BJ (cell line): ENCODE results near the gene TSPAN33. TPM values are rescaled to one million over a fixed set of nuclear protein-coding genes. Genes with fewer than 3 reads are reported as not detected.

ENCODE experiments used
- CTCF ChIA-PET: fragments of 350-600 bp; formaldehyde crosslinking; extraction: SDS; loops from one replicate; lab custom pipeline; 2021; ENCODE audit warnings: antibody characterized with exemption, inconsistent platforms; lab: Yijun Ruan, JAX
- POLR2A ChIA-PET: fragments of 300-600 bp; sonication (Branson Sonifier 250); formaldehyde crosslinking; extraction: SDS; loops from one replicate; lab custom pipeline; 2021; ENCODE audit warnings: antibody characterized with exemption; lab: Charles Lee
- DNase-seq: peaks from one replicate; pipeline ENCODE4 v3.0.0-alpha.2; 2011; ENCODE audit warnings: low read depth
- H3K27me3 ChIP-seq: 2 replicates; pipeline ENCODE4 v1.6.0; 2011; ENCODE audit warnings: low read length; ENCODE audit not compliant: control insufficient read depth, insufficient read depth
- H3K36me3 ChIP-seq: 2 replicates; pipeline ENCODE4 v1.5.1; 2011; ENCODE audit warnings: low read length; ENCODE audit not compliant: control insufficient read depth, insufficient read depth
- H3K4me3 ChIP-seq: 2 replicates; pipeline ENCODE4 v1.5.1; 2011; ENCODE audit warnings: low read depth, mild to moderate bottlenecking, control low read depth, low read length
- CTCF ChIP-seq: IDR thresholded peaks from 2 replicates; pipeline ENCODE4 v1.5.1; 2011; ENCODE audit warnings: low read depth, mild to moderate bottlenecking, control low read depth, inconsistent platforms, low read length, moderate library complexity; ENCODE audit not compliant: insufficient read depth
- polyA plus RNA-seq: library from polyadenylated mRNA; depleted of rRNA; stranded (reverse); fragments of >200 nt; gene quantifications from 2 replicates; pipeline ENCODE4 v1.2.3, GENCODE V29; 2011

Gene TSPAN33
- polyA plus RNA-seq, 1 experiment: 0.29 TPM

- Histone ChIP-seq H3K4me3 (no peak overlapping the region), H3K27me3 (peaks cover 4% of the 10 kb centered on the region), H3K36me3 (no peaks in the 10 kb centered on the region)
- TF ChIP-seq CTCF: no peak
- ChIA-PET POLR2A (interaction anchor here (0.6 kb wide), 1 partner anchor 185 kb away, joined by 4 read pairs; no protein-coding TSS in a partner anchor), CTCF (interaction anchor here (1.0 to 11.3 kb wide), 4 partner anchors 10 to 108 kb away, joined by 3 to 186 read pairs (median 4); no protein-coding TSS in a partner anchor)
- no peak for DNase-seq
Observed at GRCh38 chr7:129160161-129160905, 15.8 kb downstream of the TSPAN33 start.

GRCh38 chr7:129161524-129162225 is 17.2 kb downstream of the TSPAN33 start:
- Histone ChIP-seq H3K27me3 (peaks cover 5% of the 10 kb centered on the region), H3K4me3 (no peak overlapping the region), H3K36me3 (no peaks in the 10 kb centered on the region)
- POLR2A ChIA-PET: no interaction called here
- TF ChIP-seq CTCF: no peak
- DNase-seq: no peak
- CTCF ChIA-PET: interaction anchor here (11.3 kb wide), 1 partner anchor 50 kb away, joined by 186 read pairs; no protein-coding TSS in a partner anchor

- peaks cover 8% of the 10 kb centered on the region for H3K27me3 ChIP-seq
- POLR2A ChIA-PET: no interaction called here
Observed at GRCh38 chr7:129162732-129163131, 18.2 kb downstream of the TSPAN33 start.

DNA sequence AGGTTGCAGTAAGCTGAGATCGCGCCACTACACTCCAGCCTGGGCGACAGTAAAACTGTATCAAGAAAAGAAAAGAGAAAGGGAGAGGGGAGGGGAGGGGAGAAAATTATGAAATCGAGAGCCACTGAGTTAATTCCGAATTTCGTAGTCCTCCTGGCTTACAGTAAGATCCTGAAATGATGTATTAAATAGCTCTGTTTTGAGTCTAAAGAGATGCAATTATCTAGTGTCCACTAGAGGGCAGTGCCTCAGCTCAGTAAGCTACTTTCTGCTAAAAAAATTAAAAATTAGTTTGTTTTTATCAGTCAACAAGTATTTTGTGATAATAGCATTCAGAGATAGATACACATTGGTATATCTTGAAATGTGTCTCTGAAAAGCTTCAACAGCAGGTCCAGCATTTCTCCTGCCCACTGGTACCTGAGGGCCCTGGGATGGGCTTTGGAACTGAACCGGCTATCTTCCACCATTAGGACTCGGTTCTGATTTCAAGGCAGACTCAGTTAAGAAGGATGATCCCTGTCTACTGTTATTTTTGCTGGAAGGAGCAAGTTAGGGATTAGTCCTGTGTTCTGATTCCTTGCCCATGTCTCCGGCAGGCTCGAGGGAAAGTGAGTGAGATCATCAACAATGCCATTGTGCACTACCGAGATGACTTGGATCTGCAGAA is 19.5 kb downstream of the TSPAN33 start:
- ChIA-PET CTCF (interaction anchor here (0.5 to 11.3 kb wide), 30 partner anchors 8 to 650 kb away, joined by 3 to 186 read pairs (median 4); partner anchors contain the start of genes SMO and TSPAN33), POLR2A (no interaction called here)
- Histone ChIP-seq H3K36me3 (no peaks in the 10 kb centered on the region), H3K4me3 (no peak overlapping the region), H3K27me3 (peaks cover 16% of the 10 kb centered on the region)
- peak; percentile 19 for DNase-seq
- TF ChIP-seq CTCF: peak; percentile 83

More at GRCh38 chr7:129162732-129163131, 18.2 kb downstream of the TSPAN33 start:
- TF ChIP-seq CTCF: no peak
- CTCF ChIA-PET: interaction anchor here (0.9 to 11.3 kb wide), 7 partner anchors 9 to 71 kb away, joined by 3 to 186 read pairs (median 7); no protein-coding TSS in a partner anchor
- H3K4me3 ChIP-seq: no peak overlapping the region
- H3K36me3 ChIP-seq: no peaks in the 10 kb centered on the region
- DNase-seq: no peak
